Fibroblast of peridontal ligament (primary cell): ENCODE data around the gene TENM3.

Source experiments
- DNase-seq: peaks from one replicate; pipeline ENCODE4 v3.0.0-alpha.2; 2010; ENCODE audit errors: extremely low read depth

TENM3 gene

GRCh38 chr4:182684796-182685195 is 441.6 kb downstream of the TENM3 start:
- DNase-seq = no peak

GRCh38 chr4:182688081-182688480 is 444.9 kb downstream of the TENM3 start:
- no peak for DNase-seq

- DNase-seq = no peak
Observed at GRCh38 chr4:182694551-182694950, 451.3 kb downstream of the TENM3 start.

GRCh38 chr4:182695009-182695408 is 451.8 kb downstream of the TENM3 start:
- DNase-seq = no peak

- DNase-seq = peak; percentile 56
Observed at GRCh38 chr4:182695842-182696241, 452.6 kb downstream of the TENM3 start.

- DNase-seq = no peak
Observed at GRCh38 chr4:182697094-182697493, 453.9 kb downstream of the TENM3 start.

- DNase-seq = no peak
Observed at GRCh38 chr4:182698212-182698611, 455.0 kb downstream of the TENM3 start.

GRCh38 chr4:182699201-182699600 is 456.0 kb downstream of the TENM3 start:
- no peak for DNase-seq

GRCh38 chr4:182699795-182700194 is 456.6 kb downstream of the TENM3 start:
- DNase-seq = peak; percentile 58

GRCh38 chr4:182700362-182701160 is 457.4 kb downstream of the TENM3 start:
- no peak for DNase-seq

- no peak for DNase-seq
Observed at GRCh38 chr4:182704077-182704476, 460.9 kb downstream of the TENM3 start.

- DNase-seq = no peak
Observed at GRCh38 chr4:182704948-182705347, 461.7 kb downstream of the TENM3 start.

- DNase-seq = no peak
Observed at GRCh38 chr4:182705389-182705788, 462.2 kb downstream of the TENM3 start.

GRCh38 chr4:182711211-182711610 is 468.0 kb downstream of the TENM3 start:
- DNase-seq = peak; percentile 10

GRCh38 chr4:182715548-182715947 is 472.3 kb downstream of the TENM3 start:
- DNase-seq = no peak

- DNase-seq = no peak
Observed at GRCh38 chr4:182716192-182716591, 473.0 kb downstream of the TENM3 start.

- DNase-seq = no peak
Observed at GRCh38 chr4:182717788-182718583, 474.8 kb downstream of the TENM3 start.

GRCh38 chr4:182724414-182724813 is 481.2 kb downstream of the TENM3 start:
- peak; percentile 45 for DNase-seq

GRCh38 chr4:182729516-182729915 is 486.3 kb downstream of the TENM3 start:
- no peak for DNase-seq

GRCh38 chr4:182730791-182731190 is 487.6 kb downstream of the TENM3 start:
- DNase-seq = no peak

- DNase-seq = no peak
Observed at GRCh38 chr4:182736207-182736606, 493.0 kb downstream of the TENM3 start.

- peak; percentile 21 for DNase-seq
Observed at GRCh38 chr4:182738283-182739047, 495.3 kb downstream of the TENM3 start.
